Erythroblast (primary cell): ENCODE data around the gene TSC22D2.

Source experiments
- DNase-seq, 2 experiments: peaks; one replicate each; lab custom pipeline; 2025; lab: John Stamatoyannopoulos, UW
- GATA1 ChIP-seq: IDR thresholded peaks from 2 replicates; pipeline ENCODE4 v1.6.1; 2011; ENCODE audit warnings: low read depth, mild to moderate bottlenecking, control low read depth, low read length, moderate library complexity
- POLR2A ChIP-seq: IDR thresholded peaks from 2 replicates; pipeline ENCODE4 v1.6.1; 2011; ENCODE audit warnings: mild to moderate bottlenecking, low read length

The TSC22D2 gene

GRCh38 chr3:150412561-150413231, 4.6 kb downstream of the TSC22D2 start:
- peak; percentile 62 to 73 for DNase-seq
- no peak for TF ChIP-seq GATA1
- peak; percentile 51 for TF ChIP-seq POLR2A

GRCh38 chr3:150414258-150414657, 6.2 kb downstream of the TSC22D2 start:
- TF ChIP-seq POLR2A (peak; percentile 45), GATA1 (no peak)
- DNase-seq = peak; percentile 44 to 45

DNA sequence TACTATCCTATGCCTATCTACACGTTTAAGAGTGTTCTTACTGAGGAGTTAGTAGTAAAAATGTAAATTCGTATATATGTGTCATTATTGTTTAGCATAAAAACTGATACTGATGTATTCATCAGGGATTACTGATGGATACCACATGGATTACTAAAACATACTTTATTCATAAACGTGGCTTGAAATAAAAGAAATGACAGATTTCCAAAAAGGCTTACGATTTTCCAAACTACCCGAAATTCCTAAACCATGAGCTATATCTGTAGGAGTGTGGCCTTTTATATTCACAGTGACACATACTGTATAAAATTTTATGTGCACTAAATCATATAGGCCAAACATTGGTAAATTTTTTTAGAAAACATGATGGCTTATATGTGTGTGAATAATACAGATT, 6.9 kb downstream of the TSC22D2 start:
- no peak for DNase-seq
- TF ChIP-seq GATA1 = no peak

DNA sequence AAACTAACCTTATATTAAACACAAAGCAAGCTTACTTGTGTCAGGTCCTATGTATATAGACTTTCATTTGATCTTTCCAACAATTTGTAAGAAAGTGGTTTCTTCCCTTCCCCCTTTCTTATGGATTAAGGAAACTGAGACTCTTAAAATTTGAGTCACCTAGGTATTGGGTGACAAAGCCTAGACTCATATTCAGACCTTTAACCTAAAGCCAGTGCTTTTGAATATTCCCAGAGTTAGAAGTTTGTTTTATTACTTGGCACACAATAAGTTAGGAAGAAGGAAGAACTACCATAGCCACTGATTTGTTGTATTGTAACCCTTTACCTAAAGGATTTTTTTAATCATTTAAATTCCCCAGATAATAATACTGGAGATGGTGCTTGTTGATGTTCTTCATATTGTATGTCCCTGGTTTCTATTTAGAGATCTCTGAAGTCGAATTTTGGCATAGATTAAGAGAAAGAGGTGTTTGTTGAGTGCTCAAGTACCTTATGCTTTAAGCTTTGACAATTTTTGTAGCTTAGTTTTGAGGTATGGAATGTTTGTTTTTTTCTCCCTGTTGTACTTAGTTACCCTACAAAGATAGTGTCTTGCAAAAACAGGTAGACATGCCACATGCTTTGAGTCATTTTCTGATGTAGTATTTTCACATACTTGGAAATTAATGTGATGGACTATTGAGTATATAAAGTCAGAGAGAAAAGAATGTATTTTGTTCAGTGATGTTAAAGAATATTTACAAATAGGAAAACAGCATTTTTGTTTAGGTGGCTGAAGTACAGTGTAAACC, 11.2 kb downstream of the TSC22D2 start:
- no peak for DNase-seq
- TF ChIP-seq POLR2A (no peak), GATA1 (no peak)

DNA sequence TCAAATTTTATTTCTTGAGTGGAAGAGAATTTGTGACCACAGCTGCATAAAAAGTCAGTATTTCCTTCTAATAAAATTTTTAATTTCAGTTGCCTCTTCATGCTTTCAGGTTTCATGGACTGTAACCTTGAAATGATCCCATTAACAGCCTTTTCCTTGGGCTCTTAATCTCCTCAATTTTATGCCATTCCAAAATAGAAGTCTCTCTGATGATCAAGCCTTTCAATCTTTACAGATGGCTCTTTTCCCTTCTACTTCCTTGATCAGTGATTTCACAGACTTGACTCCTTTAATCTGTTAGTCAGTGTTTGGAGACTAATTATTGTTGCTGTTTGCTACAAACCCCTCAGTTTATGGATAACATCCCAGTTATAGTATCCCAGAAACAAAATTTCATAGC, 11.9 kb downstream of the TSC22D2 start:
- TF ChIP-seq POLR2A (no peak), GATA1 (no peak)

DNA sequence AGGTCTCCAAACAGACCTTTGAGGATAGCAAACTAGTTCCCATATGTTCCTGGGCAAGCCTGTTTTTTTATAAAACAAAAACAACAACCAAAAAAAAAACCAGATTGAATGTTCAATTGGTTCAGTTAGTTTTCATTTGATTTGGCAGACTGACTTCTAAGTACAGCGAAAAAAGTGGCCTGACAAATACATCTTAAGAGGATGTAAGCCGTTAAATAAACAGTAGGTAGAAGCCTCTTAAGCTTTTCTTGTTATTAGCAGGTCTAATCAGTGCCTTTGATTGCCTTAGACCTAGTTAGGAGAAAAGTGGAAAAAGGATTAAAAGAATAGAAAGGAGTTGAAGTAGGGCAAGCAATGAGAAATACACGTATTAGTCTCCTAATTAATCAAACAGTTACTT, 13.2 kb downstream of the TSC22D2 start:
- no peak for DNase-seq
- TF ChIP-seq POLR2A (no peak), GATA1 (no peak)

More for the DNA sequence above, 11.9 kb downstream of the TSC22D2 start:
- no peak for DNase-seq

- TF ChIP-seq POLR2A = no peak
- no peak for TF ChIP-seq GATA1
- no peak for DNase-seq
Observed at GRCh38 chr3:150421799-150422548, 13.9 kb downstream of the TSC22D2 start.

GRCh38 chr3:150422907-150423306, 14.8 kb downstream of the TSC22D2 start:
- DNase-seq = no peak
- TF ChIP-seq POLR2A = no peak
- no peak for TF ChIP-seq GATA1

DNA sequence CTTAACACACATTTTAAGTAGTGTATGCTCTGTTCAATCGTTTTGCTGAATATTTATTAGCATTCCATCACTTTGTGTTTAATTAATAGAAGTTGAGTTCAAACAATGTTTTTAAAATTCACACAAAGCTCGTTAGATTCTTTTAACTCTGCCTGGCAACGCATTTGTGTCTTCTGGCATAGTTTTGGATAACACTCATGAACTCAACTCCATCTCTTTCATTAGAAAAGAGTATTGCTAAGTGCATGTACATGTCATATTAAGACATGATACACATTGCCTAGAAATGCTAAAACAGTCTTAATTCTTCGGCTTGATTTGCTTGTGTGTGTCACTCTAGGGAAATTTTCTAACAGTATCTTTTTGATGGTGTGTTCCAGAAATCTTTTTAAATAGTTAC, 15.7 kb downstream of the TSC22D2 start:
- TF ChIP-seq GATA1 (no peak), POLR2A (no peak)
- DNase-seq = no peak

- TF ChIP-seq POLR2A = no peak
- TF ChIP-seq GATA1 = no peak
- DNase-seq = no peak
Observed at GRCh38 chr3:150426292-150426691, 18.2 kb downstream of the TSC22D2 start.

DNA sequence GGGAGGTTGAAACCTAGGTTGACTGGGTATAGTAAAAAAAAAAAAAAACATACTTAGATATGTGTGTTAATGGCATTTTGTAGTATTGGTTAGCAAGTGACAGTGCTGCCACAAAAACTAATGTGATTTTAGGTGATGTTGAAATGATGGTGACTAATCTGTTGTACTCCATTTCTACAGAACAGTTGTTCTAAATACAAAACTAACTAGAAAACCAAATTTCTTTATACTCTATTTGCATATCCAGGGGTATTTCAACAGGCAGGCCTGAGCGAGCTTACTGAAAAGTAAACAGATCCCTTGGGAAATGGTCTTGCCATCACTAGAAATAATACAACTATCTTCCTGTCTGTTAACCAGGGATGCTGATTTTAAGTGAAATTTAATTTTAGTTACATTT, 20.5 kb downstream of the TSC22D2 start:
- TF ChIP-seq GATA1 (no peak), POLR2A (no peak)
- no peak for DNase-seq

GRCh38 chr3:150429767-150430671, 21.9 kb downstream of the TSC22D2 start:
- peak; percentile 35 to 44 for DNase-seq
- TF ChIP-seq GATA1 (no peak), POLR2A (no peak)

GRCh38 chr3:150433347-150433746, 25.2 kb downstream of the TSC22D2 start:
- no peak for TF ChIP-seq POLR2A
- TF ChIP-seq GATA1 = no peak
- peak; percentile 26 to 43 for DNase-seq

DNA sequence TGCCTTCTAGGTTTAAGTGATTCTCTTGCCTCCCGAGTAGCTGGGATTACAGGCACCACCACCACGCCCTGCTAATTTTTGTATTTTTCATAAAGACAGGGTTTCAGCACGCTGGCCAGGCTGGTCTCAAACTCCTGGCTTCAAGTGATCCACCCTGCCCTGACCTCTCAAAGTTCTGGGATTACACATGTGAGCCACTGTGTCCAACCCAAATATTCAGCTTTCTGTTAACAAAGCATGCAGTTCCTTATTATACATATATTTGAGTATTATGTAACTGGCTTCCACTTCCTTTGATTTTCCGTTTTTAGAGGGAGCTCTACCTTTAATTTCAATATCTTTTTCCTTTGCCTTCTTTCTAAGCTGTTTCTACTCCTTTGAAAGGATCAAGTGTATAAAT, 26.1 kb downstream of the TSC22D2 start:
- TF ChIP-seq POLR2A (no peak), GATA1 (no peak)
- DNase-seq = no peak
